GM13977 (cell line): ENCODE results near the gene CRADD.

Experiments
- DNase-seq: peaks from one replicate; pipeline ENCODE4 v3.0.0; 2012; ENCODE audit warnings: low spot score
- CTCF ChIP-seq: IDR thresholded peaks from 2 replicates; pipeline ENCODE4 v1.5.1; 2012; ENCODE audit warnings: mild to moderate bottlenecking, control low read depth; ENCODE audit not compliant: insufficient read depth; ENCODE audit errors: extremely low read depth, missing control alignments
- in situ Hi-C: fragments of 300-500 bp; cut with MboI; formaldehyde crosslinking; loops from one replicate; pipeline ENCODE4 v1.12.0; 2022; ENCODE audit warnings: low sequenced_read_pairs, low pct_unique_long_range_greater_than_20kb, mixed read lengths, inconsistent platforms; ENCODE audit not compliant: unreplicated experiment

The CRADD gene

GRCh38 chr12:93786656-93787397 is 109.7 kb downstream of the CRADD start:
- in situ Hi-C loops: no loop called here
- TF ChIP-seq CTCF: no peak
- no peak for DNase-seq

- no peak for DNase-seq
- in situ Hi-C loops: no loop called here
- no peak for TF ChIP-seq CTCF
Observed at GRCh38 chr12:93788853-93789252, 111.7 kb downstream of the CRADD start.

- no peak for TF ChIP-seq CTCF
- in situ Hi-C loops: no loop called here
Observed at GRCh38 chr12:93789767-93790166, 112.6 kb downstream of the CRADD start.

GRCh38 chr12:93790472-93791152 is 113.4 kb downstream of the CRADD start:
- TF ChIP-seq CTCF: no peak
- in situ Hi-C loops: no loop called here
- DNase-seq: no peak

More at GRCh38 chr12:93789767-93790166, 112.6 kb downstream of the CRADD start:
- DNase-seq: no peak

- no peak for TF ChIP-seq CTCF
- in situ Hi-C loops: no loop called here
- no peak for DNase-seq
Observed at GRCh38 chr12:93793007-93793406, 115.8 kb downstream of the CRADD start.

DNA sequence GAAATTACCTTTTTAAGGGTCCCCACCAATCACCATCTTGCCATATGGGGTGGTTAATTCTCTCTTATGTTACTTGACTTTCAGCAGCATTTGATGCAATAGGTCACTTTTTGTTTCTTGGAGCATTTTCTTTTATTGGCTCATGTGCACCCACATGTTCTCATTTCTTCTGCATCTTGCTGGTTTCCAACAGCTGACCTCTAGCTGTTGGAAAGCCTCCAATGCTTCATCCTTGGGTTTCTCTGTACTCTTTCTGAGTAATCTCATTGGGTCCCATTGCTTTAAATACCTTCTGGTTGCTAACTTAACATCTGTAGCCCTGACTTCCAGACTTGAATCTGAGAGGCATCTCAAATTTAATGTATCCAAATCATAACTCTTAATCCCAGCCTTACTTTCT is 116.8 kb downstream of the CRADD start:
- no peak for TF ChIP-seq CTCF
- in situ Hi-C loops: no loop called here
- DNase-seq: no peak
